Esophagus mucosa (tissue), 1 donor: ENCODE data around the gene DNAH17. TPM values are rescaled to one million over a fixed set of nuclear protein-coding genes. Genes with fewer than 3 reads are reported as not detected.

Source experiments
- ATAC-seq: fragments of 200-7000 bp; cut with Tn5 transposase; one replicate; pipeline ENCODE4 v1.9.1; 2020
- total RNA-seq: library from RNA; stranded (reverse); gene quantifications from one replicate; pipeline ENCODE4 v1.2.4, GENCODE V29; 2023
- donor health status: DM: yes; HTN: yes; CAD: no.

Gene DNAH17
- total RNA-seq, 1 donor from 2014 or later = 0.12 TPM

DNA sequence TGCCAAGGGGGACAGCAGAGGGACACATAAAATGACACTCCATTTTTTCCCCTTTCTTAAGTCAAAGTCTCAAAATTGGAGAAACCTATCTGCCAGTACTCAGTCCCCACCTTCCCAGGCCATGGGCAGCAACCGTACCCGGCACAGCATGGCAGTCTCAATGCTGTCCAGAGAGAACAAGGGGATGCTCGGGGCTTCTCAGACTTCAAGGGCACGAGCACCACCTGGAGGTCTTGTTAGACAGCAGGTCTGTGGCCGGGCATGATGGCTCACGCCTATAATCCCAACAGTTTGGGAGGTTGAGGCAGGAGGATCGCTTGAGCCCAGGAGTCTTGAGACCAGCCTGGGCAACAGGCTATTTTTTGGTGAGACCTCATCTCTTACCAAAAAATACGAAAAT lies 3.2 kb downstream of the DNAH17 start:
- no peak for ATAC-seq

- no peak for ATAC-seq
Measured at GRCh38 chr17:78572239-78573205, 4.7 kb downstream of the DNAH17 start.

GRCh38 chr17:78571329-78571728 lies 5.9 kb downstream of the DNAH17 start:
- ATAC-seq = no peak

DNA sequence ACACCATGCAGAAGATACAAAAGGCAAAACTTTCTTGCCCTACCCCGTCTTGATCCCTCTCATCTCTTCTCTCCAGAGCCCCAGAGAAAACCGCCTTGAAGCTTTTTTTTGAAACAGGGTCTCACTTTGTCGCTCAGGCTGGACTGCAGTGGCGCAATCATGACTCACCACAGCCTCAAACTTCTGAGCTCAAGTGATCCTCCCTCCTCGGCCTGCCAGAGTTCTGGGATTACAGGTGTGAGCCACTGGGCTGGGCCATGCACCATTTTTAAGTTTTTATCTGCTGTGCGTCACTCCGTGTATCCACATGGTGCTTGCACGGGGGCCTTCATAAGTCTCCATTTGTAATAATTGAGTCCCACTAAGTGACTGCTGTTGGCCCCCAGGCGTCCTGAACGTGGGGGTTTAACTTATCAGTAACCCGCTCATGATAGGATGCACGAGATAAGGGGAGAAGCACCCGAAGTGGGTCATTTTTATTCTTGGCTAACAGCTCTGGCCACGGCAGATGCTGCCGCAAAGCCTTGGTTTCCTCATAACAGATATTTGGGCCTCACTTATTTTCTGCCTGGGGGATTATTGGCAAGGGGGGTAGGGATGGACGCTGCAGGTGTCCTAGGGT lies 8.6 kb downstream of the DNAH17 start:
- ATAC-seq = peak; percentile 80

- ATAC-seq = no peak
Measured at GRCh38 chr17:78567991-78568390, 9.2 kb downstream of the DNAH17 start.

- no peak for ATAC-seq
Measured at GRCh38 chr17:78566947-78567346, 10.2 kb downstream of the DNAH17 start.

DNA sequence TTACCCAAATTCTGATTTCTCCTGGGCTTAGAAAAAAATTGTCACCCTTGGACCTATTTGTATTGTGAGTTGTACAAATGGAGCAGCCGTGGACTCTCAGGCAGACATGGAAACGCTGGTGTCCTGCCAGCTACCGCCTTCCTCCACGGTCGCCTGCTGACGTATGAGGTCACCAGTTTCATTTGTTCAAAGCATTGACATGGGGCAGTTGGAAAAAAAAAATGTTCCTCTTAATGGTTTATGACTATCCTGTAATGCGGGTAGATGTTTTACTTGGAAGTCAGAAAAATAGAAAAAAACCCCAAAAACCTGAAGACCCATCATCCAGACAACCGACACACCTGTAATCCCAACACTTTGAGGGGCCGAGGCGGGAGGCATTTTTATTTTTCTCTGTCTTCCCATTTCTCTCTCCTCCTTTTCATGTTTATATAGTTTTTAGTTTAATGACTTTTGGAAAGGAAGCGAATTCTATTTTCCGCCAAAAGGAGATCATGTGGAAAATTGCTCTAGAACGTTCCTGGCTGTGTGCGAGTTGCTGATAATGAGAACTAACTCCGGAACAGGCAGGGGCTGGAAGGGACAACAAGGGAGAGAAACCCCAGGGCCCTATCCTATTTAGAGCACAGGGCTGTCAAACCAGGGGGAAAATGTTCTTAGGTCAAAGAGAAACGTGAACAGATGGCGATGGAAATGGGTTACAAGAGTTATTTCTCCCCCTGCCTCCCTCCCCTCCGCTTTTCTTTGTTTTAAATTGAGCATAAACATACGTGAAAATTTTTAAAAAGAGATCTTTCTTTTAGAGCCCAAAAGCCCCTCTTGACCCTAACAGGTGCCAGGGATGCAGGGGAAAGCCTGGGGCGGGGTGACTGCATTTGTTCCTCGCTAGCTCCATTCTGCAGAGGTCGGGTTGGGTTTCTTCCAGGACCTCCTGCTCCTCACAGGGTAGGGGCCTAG lies 13.7 kb downstream of the DNAH17 start:
- no peak for ATAC-seq

- no peak for ATAC-seq
Measured at GRCh38 chr17:78562734-78563133, 14.5 kb downstream of the DNAH17 start.

DNA sequence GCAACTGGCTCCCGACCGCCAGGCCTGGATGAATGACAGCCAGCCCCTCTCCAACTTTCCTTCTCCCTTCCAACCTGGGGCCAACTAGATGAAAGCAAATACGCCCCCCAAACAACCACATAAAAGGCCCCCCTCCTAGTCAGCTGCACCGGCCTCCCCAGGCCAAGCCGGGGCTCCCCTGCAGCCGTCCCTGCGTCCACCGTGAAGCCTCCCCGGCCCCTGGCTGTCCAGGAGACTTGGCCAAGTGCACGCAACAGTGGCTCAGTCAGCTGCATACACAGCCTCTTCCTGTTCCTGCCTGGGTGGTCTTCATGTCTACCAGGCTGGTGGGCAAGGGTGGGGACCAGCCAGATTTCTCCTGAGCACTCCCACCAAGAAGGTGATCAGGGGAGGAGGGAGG lies 16.0 kb downstream of the DNAH17 start:
- no peak for ATAC-seq

GRCh38 chr17:78560731-78561130 lies 16.5 kb downstream of the DNAH17 start:
- no peak for ATAC-seq

GRCh38 chr17:78559749-78560368 lies 17.3 kb downstream of the DNAH17 start:
- no peak for ATAC-seq

- ATAC-seq = no peak
Measured at GRCh38 chr17:78558989-78559388, 18.2 kb downstream of the DNAH17 start.

- ATAC-seq = no peak
Measured at GRCh38 chr17:78558181-78558850, 18.9 kb downstream of the DNAH17 start.

GRCh38 chr17:78557598-78558039 lies 19.6 kb downstream of the DNAH17 start:
- peak; percentile 22 for ATAC-seq

GRCh38 chr17:78556812-78557211 lies 20.4 kb downstream of the DNAH17 start:
- ATAC-seq = no peak

- no peak for ATAC-seq
Measured at GRCh38 chr17:78555746-78556401, 21.3 kb downstream of the DNAH17 start.

- ATAC-seq = peak; percentile 18
Measured at GRCh38 chr17:78550464-78550863, 26.7 kb downstream of the DNAH17 start.

DNA sequence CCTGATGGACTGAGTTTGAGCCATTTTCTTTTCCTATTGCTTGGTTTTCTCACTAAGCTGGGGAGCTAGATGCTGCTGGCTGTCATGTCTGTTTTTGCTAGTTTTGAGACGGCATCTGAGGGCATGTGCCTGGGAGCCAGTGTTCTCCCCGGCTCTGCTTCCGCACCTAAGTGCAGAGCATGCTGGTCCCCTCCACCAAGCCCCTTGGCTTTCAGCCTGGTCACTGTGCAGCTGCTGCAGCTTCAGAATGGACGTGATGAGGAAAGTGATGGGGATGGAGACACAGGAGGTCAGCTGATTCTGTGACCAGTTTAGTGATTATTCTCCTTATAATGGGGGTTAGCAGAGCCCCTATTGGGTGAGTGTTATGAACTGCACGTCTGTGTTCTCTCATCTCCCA lies 28.5 kb downstream of the DNAH17 start:
- ATAC-seq = no peak

- no peak for ATAC-seq
Measured at GRCh38 chr17:78547035-78547434, 30.2 kb downstream of the DNAH17 start.

GRCh38 chr17:78546476-78546875 lies 30.7 kb downstream of the DNAH17 start:
- ATAC-seq = no peak
